ENCODE data around the gene GRIK1. TPM values are rescaled to one million over a fixed set of nuclear protein-coding genes. Genes with fewer than 3 reads are reported as not detected.

The GRIK1 gene
- polyA plus RNA-seq, 1 donor = 0.39 TPM

DNA sequence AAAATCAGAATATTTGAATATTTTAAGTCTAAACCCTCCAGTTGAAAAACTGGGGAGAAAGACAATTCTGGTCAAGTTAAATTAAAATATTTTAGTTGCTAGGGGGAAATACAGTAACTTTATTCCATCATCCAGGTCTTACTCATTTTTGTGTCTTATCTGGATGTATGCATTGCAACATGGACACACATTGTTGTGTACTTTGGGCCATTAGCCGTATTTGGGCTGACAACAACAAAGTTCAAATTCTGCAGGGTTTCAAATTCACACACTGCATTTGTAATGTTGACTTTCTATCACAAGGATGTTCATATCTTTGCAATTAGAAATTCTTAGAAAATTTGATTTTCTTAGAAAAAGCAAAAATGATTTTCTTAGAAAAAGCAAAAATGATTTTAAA lies 391.8 kb downstream of the GRIK1 start:
- DNase-seq (ENCODE audit: low read depth) = no peak

DNA sequence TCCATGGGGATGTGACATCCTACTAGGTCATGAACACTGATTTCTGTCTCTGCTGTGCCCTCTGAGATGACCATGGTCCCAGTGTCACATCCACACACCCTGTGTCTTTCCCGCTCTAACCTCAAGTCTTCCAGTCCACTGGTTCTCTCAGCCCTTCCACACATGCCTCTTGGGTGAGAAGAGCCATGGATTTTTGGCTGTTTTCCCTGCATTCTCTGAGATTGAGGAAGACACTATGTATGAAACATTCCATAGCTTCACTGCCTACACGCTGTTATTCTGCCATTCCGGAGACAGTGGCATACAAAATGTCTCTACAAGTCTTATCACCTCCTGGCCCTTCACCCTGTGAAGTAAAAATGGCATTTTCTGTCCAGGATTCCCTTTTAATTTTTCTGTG lies 393.7 kb downstream of the GRIK1 start:
- no peak for DNase-seq (ENCODE audit: low read depth)

DNA sequence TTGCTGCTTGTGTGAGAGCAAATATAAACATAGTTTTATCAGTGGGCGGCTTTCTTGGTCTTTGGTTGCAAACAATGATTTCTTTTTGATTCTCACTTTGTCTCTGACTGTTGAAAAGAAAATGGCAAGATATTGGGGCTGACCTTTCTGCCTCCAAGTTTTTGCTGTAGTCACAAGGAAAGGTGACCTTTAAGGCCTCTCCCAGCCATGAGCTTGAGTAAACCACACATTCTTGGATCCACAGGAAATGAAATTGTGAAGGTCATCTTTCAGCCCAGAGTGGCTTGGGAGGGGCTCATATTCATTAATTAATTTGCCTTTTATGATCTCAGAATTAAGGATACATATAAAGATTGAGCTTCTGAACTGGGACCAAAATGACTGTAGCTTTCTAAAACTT lies 399.5 kb downstream of the GRIK1 start:
- no peak for DNase-seq (ENCODE audit: low read depth)

DNA sequence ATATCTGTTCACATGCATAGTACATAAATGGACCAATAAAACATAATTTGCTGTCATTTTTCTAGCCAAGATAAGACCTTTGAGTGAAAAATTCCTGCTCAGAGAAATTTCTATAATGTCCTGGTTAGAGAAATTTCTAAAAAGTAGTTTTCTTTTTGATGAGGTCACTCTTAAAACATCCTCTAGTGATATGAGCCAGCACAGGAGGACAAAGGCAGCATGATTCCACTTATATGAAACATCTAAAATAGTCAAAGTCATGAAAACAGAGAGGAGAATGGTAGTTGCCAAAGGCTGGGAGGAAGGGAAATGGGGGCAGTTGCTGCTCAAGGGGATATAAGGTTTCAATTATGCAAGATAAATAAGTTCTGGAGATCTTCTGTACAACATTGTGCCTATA lies 401.7 kb downstream of the GRIK1 start:
- no peak for DNase-seq (ENCODE audit: low read depth)

DNA sequence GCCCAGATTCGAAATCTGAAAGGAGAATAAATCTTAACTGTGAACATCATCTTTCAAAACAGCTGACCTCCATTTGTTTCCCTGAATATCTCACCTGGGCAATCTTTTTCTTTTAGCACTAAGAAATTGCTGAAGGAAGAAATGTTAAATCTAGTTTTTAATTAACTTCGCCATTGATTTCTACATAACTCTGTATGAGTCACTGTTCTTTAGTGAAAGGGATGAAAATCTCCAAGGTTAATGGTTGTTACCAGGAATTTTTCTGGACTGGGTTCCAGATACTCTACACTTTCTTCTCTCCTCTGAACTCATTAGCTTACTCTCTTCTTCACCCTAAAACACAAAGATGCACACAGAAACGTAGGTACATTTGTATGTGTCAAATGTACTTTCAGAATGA lies 405.3 kb downstream of the GRIK1 start:
- DNase-seq (ENCODE audit: low read depth) = no peak

DNA sequence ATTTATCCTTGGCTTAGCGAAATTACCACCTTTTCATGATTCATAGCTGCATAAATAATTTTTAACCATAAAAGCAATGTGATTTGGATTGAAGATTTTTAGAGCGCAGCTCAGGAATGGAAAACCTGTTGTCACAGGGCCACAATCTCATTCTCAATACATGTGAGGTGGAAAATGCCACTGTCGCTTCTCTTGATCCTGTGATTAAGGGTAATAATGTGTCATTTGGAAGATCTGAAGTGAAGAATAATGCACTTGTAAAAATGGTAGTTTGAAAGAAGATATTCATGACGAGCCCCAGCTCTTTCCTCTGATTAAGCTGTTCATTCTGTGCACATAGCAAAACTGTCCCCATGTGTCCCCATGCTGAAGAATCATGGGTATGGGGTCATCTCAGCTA lies 410.7 kb downstream of the GRIK1 start:
- no peak for DNase-seq (ENCODE audit: low read depth)

DNA sequence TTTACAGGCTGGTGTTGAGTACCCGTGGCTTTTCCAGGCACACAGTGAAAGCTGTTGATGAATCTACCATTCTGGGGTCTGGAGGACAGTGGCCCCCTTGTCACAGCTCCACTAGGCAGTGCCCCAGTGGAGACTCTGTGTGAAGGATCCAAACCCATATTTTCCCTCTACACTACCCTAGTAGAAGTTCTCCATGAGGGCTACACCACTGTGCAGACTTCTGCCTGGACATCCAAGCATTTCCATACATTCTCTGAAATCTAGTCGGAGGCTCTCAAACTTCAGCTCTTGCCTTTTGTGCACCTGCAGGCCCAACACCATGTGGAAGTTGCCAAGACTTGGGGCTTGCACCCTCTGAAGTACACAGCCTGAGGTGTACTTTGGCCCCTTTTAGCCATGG lies 413.3 kb downstream of the GRIK1 start:
- DNase-seq (ENCODE audit: low read depth) = no peak

DNA sequence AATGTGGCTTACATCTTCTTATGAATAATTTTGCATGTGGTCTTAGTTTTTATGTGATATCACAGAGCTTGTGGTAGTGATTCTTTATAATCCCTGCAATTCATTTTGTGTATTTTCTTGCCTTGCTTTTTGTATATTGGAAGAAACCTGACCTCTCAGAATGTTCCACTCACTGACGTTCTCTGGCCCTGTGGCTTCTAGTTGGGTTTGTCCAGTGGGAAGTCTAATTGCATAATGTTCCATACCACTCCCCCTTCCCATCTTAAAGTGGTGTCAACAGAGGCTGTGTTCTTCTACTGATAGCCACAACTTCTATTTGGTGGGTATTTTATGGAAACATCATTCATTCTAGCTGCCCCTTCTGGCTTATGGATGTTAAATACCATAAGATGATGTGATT lies 415.7 kb downstream of the GRIK1 start:
- no peak for DNase-seq (ENCODE audit: low read depth)

DNA sequence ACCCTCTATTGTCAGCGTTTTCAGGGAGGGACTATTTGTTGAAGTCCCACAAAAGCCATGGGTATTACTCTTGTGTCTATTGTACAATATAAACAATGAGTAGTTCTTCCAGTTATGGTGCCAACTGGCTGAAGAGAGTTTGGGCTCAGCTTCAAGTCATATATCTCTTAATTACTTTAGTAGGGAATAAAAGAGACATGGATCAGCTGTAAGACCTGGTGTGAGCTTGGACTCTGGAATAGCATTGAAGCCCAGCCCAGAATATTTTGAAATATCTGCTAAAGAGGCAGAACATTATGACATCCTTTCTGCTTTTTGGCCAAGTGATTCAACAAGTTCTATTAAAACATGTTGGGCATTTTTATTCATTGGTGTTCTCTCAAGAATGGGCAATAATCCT lies 416.1 kb downstream of the GRIK1 start:
- DNase-seq (ENCODE audit: low read depth) = no peak

DNA sequence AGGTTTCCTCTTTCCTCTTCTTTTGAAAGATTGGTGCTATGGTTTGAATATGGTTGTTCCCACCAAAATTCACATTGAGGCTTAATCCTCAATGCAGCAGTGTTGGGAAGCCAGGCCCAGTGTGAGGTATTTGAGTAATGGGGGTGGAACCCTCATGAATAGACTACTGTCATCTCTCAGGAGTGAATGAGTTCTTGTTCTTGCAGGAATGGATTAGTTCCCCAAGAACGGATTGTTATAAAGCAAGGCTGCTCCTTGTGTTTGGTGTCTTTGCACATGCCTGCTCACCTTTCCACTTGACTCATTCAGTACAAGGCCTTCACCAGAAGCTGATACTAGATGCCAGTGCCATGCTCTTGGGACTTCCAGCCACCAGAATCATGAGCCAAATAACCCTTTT lies 417.9 kb downstream of the GRIK1 start:
- DNase-seq (ENCODE audit: low read depth) = no peak

DNA sequence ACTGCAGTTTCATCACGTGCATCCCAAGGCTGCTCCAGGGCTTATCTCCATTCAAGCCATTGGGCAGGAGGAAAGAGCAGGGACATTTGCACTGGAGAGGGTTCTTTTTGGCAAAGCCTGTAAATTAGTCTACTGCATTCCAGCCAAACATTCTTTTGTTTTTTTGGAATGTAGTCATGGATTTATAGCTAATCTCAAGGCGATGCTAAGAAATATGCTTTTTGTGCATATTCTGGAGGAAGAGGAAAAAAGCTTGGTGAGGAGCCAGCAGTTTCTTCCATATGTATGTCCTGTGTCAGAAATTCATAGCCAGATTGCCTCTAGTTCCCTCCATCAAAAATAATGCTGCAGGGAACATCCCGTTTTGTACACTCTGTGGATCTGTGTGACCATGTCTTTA lies 419.6 kb downstream of the GRIK1 start:
- DNase-seq (ENCODE audit: low read depth) = no peak

DNA sequence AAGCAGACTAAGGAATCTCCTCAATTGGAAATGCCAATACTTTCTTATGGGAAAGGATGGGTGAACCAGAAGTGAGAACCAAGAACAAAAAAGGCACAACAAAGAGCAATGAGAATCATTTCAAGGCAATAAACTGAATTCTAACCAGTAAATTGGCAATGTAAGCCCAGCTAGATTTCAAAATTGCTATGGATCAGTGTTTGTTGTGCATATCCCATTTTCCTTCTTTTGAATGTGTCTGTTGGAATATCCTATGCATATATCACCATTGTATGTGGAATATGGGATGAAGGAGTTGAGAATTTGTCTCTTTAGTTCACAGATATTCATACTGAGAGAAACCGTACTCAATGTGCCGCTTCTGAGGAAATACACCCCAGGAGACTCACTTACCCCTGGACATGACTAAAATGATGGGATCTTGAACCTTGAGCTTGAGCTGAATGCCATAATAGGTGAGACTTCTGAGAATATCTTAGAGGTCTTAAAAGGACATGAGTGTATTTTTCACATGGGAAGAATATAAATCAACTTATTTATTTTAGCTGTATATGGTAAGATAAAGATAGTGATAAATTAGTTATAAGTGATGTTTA lies 425.0 kb downstream of the GRIK1 start:
- DNase-seq (ENCODE audit: low read depth) = no peak

DNA sequence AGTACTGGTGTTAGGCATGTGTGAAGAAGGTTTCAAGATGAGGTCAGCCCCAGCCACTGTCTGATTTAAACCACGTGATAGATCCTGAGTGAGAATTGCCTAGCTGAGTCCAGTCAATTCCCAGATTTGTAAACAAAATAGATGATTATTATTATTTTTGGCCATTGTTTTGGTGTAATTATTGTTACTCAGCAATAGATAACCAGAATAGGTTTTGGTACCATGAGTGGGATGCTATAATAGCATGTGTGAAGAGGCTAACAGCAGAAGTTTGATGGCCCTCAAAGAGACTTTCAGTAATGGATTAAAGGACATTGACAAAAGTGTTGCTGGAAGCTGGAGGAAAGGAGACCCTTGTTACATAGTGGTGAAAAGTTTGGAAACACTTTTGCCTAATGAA lies 426.3 kb downstream of the GRIK1 start:
- DNase-seq (ENCODE audit: low read depth) = no peak

DNA sequence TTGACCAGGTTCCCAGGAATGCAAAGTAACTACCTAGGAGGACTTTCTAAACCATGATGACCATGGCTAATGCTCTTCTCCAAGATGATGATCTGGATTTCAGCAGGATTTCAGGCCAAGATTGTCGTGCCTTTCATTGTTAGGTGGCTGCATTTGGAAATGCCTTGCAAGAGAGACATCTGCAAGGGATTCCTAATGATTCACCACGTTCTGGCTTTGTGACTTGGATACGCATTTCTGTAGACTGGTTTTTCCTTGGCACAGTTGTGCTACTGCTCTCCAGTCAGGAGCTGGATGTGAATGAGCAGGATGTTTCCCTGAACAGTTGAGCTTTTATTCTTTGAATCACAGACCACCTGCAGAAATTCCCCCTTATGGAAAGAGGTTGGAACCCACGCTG lies 428.7 kb downstream of the GRIK1 start:
- DNase-seq (ENCODE audit: low read depth) = no peak

DNA sequence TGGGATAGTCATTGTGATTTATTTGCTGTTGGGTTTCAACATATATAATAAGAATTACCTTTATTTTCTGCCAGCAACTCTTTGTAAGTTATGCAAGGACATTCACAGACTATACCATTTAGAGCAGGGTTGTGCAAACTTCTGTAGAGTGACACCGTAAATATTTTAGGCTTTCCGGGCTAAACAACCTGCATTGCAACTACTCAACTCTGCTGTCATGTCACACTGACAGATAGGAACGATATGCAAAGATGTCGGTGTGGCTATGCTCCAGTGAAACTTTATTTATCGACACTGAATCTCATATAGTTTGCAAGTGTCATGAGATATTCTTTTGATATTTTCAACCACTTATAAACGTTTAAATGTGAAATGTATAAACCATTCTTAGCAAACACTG lies 430.7 kb downstream of the GRIK1 start:
- no peak for DNase-seq (ENCODE audit: low read depth)

DNA sequence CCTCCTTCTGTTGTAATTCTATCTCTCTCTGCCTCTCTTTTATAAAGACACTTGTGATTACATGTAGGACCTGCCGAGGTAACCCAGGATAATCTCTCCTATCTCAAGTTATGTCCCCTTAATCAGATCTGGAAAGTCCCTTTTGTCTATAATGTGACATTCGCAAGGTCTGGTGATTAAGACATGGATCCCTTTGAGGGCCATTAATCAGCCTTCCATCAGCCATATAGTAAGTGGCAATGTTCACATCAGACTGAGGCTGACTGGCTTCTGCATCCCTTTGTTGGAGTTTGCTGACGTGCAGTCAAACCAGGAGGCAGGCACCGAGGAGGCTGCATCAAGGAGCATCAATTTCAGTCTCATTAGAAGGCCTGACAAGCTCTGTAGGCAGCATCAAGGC lies 431.5 kb downstream of the GRIK1 start:
- DNase-seq (ENCODE audit: low read depth) = no peak

DNA sequence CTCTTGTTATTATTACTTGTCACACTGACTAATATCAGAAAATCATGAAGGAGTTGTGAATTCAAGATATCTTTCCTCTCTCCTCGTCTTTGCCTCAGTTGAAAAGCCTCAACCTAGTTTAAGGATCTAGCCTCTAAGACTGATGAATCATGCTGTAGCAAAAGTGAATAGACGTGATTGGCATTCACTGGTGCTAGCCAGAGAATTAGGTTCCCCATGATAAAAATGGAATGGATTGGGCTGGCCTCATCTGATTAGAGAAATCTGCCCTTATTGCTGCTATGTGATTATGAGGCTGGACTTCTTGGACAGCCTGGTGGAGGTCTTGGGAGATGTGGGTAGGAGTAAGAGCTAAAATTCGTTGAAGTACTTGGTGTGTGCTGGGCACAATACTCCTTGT lies 432.8 kb downstream of the GRIK1 start:
- DNase-seq (ENCODE audit: low read depth) = no peak

DNA sequence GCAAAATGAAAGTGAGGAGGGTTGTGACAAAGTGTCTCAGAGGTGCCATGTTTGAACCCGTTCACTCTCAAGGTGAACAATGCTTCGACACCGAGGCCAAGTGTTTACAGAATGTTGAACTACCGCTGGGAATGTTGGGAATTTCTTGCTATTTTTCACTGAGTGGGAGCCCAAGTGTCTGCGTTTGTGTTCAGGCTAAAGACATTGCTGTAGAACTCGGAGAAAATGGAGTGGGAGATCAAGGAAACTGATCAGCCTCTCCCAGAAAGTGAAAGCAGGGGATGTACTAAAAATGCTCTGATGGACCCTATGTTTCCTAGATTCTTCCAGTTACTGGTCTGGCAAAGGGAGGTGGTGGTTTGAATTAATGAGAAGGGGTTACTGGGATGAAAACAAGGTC lies 433.6 kb downstream of the GRIK1 start:
- no peak for DNase-seq (ENCODE audit: low read depth)

DNA sequence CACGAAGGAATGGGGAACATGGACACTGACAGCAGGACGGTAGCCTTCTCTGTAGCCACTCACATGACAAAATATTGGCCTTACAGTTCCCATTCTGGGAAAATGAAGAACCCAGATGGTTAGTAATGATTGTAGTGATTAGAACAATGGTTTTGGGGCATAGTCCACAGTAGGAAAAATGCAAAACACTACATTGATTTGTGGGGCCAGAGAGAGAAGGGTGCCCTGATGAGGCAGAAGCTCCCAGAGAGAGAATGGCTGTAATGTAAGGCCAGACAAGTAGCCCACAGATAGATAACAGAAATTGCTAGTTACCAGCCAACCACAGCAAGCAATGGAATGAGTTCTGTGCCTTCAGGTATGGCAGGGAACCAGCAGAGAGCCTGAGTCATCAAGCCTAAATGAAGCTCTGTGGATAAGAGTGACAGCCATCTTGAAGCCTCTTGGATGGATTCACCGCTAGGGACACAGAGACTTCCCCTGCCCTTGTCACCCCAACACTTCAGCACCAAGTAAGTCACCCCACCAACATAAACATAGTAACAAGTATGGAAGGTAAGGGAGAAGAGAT lies 435.0 kb downstream of the GRIK1 start:
- DNase-seq (ENCODE audit: low read depth) = no peak

DNA sequence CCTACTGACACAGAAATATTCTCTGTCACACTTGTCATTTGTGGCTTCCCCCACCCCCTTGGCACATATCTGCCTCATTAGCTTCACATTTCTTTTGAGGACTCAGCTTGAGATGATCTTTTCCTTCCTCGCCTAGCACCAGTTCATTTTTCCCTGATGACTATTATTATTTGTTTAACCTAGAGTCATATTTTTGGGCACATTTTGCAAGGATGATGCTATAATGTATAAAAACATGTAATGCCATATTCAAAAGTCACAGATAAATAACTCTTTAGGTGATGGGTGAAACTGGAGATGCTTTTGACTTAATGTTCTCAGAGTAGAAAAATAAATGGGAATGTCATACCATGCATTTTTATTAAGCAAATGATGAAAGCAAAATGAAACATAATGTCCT lies 438.3 kb downstream of the GRIK1 start:
- no peak for DNase-seq (ENCODE audit: low read depth)

DNA sequence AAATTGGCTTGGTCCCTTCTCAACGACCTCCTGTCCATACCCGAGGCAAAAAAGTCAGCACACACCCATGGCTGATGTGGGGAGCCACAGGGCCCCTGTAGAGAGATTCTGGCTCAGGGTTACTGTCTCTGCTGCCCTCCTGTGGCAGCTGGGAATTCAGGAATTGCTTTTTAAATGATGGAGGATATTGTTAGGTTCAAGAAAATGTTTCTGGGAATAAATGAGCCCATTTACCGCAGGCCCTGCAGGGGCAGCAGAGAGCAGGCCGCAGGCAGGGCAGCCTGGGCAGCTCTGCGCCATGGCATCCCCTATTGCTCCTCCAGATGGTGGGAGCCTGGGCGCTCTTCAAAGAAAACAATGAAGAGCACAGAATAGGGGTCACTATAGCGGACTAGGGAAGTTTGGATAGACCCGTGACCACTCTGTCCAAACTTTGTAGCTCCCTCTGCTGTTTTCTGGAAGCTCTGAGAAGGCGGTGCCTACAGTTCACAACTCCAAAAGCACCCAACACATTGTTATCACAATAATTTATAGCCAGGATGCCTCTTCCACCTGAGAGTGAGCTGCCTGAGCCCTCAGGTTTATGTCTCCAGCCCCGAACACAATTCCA lies 440.0 kb downstream of the GRIK1 start:
- no peak for DNase-seq (ENCODE audit: low read depth)

DNA sequence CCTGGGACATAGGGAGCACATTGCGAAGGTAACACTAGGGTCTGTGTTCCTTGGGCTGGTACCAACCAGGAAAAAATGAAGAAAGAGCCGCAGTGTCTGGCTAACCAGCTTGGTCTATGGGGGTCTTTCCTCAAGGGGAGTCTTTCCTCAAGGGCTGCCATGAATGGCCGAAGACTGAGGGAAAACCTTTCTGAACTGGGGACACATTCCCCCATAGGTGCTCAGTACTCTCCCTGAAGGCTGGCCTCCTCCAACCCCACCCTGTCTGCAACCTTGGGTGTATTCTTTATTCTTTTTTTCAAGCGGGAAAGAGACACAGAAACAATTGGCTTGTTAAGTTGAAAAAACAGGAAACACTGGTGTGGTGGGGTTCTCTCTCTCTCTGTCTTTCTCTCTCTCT lies 440.6 kb downstream of the GRIK1 start:
- DNase-seq (ENCODE audit: low read depth) = no peak

DNA sequence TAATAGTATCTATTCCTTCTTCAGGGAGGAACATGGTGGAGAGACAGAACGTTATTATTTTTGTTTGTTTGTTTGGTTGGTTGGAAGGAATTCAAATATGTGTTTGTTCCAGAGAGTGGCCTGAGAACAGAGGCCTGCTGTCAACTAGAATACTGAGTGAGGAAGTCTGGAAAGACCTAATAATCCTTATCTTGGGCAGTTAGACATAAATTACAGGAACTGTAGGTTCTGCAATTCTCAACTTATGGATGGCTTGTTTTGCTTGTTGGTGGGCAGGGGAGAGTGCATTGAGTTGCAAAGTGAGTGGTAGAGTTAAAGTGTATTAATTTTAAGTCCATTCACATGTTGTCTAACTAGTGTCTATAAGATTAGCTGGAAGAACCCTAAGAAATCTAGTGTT lies 443.5 kb downstream of the GRIK1 start:
- no peak for DNase-seq (ENCODE audit: low read depth)

DNA sequence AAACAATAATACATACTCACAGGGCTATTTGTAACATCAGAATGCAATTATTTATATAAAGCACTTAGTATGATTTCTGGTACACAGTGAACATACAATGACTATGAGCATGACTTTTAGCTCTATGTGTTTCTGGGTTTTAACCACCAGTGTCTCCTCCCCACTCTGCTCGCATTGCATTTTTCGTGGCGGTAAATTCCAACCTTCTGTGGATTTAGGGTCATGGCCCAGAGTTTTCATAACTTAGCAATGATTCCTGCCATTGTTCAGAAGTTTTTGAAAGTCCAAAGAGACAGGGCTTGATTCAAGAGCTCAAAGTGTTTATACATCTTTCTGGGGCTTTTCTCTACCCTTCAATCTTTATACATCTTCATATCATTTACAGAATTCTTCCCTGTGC lies 449.8 kb downstream of the GRIK1 start:
- no peak for DNase-seq (ENCODE audit: low read depth)

Data from forelimb muscle (tissue), 1 donor.